NCI-H1417 (cell line): ENCODE data around the gene TMIGD1.

ENCODE experiments used
- DNase-seq, 3 experiments: peaks; one replicate each; lab custom pipeline; 2025; lab: John Stamatoyannopoulos, UW

TMIGD1 gene

GRCh38 chr17:30326809-30327208 is 7.0 kb downstream of the TMIGD1 start:
- peak in 2 of 3 experiments; percentile 86 to 98 for DNase-seq

- DNase-seq: no peak
These were observed 9.1 kb downstream of the TMIGD1 start for GRCh38 chr17:30324723-30325122.

GRCh38 chr17:30323895-30324319 is 9.9 kb downstream of the TMIGD1 start:
- DNase-seq: peak in 1 of 3 experiments; percentile 54

- peak; percentile 53 to 85 (median 83) for DNase-seq
These were observed 10.5 kb downstream of the TMIGD1 start for GRCh38 chr17:30323262-30323894.

- peak; percentile 23 to 54 (median 40) for DNase-seq
These were observed 12.5 kb downstream of the TMIGD1 start for GRCh38 chr17:30321314-30321713.

GRCh38 chr17:30318155-30318554 is 15.7 kb downstream of the TMIGD1 start:
- DNase-seq: peak in 2 of 3 experiments; percentile 9 to 49

GRCh38 chr17:30316736-30317135 is 17.1 kb downstream of the TMIGD1 start:
- DNase-seq: peak in 1 of 3 experiments; percentile 22

GRCh38 chr17:30315106-30315505 is 18.8 kb downstream of the TMIGD1 start:
- no peak for DNase-seq

GRCh38 chr17:30314474-30314873 is 19.4 kb downstream of the TMIGD1 start:
- DNase-seq: no peak

- peak in 2 of 3 experiments; percentile 5 to 64 for DNase-seq
These were observed 21.6 kb downstream of the TMIGD1 start for GRCh38 chr17:30312226-30312625.

GRCh38 chr17:30310562-30310961 is 23.3 kb downstream of the TMIGD1 start:
- no peak for DNase-seq

- DNase-seq: no peak
These were observed 24.3 kb downstream of the TMIGD1 start for GRCh38 chr17:30309591-30309990.

- DNase-seq: no peak
These were observed 25.5 kb downstream of the TMIGD1 start for GRCh38 chr17:30308406-30308805.

- DNase-seq: no peak
These were observed 29.1 kb downstream of the TMIGD1 start for GRCh38 chr17:30304778-30305177.

GRCh38 chr17:30302241-30302640 is 31.6 kb downstream of the TMIGD1 start:
- no peak for DNase-seq

- no peak for DNase-seq
These were observed 33.0 kb downstream of the TMIGD1 start for GRCh38 chr17:30300818-30301217.

- DNase-seq: peak in 1 of 3 experiments; percentile 6
These were observed 34.9 kb downstream of the TMIGD1 start for GRCh38 chr17:30299000-30299399.

GRCh38 chr17:30297715-30298114 is 36.1 kb downstream of the TMIGD1 start:
- no peak for DNase-seq

GRCh38 chr17:30296499-30297080 is 37.3 kb downstream of the TMIGD1 start:
- DNase-seq: no peak

- DNase-seq: no peak
These were observed 41.5 kb downstream of the TMIGD1 start for GRCh38 chr17:30292286-30292858.

GRCh38 chr17:30291543-30292285 is 42.1 kb downstream of the TMIGD1 start, which contains the start of gene BLMH:
Gene BLMH (minus strand): TSS chr17:30291944. CDS start chr17:30291819, 125 bp downstream.
- DNase-seq: peak; percentile 63 to 90 (median 87)
